Stimulated activated CD4-positive, alpha-beta T cell treated with anti-CD3 and anti-CD28 coated beads, Interleukin-1b, Interleukin-23, amount 100 ng/mL, for 48 hours (primary cell): ENCODE data around the gene VPS35.
A peak's percentile ranks its signal among the peaks of the same experiment; 100 is the strongest.
"Not testable (repeated sequence)": the region's sequence is repeated elsewhere in the genome, so short reads cannot be mapped to it uniquely, and the experiment has no call there.

Experiments
- DNase-seq: peaks from one replicate; pipeline ENCODE4 v3.0.0-alpha.2; 2020

VPS35 gene

GRCh38 chr16:46711106-46712058 is 22.4 kb upstream of the VPS35 start:
- DNase-seq = no peak

- DNase-seq = no peak
Measured at GRCh38 chr16:46709469-46710005, 20.6 kb upstream of the VPS35 start.

- no peak for DNase-seq
Measured at GRCh38 chr16:46706642-46707041, 17.7 kb upstream of the VPS35 start.

- no peak for DNase-seq
Measured at GRCh38 chr16:46702030-46702429, 13.1 kb upstream of the VPS35 start.

GRCh38 chr16:46701615-46702014 is 12.6 kb upstream of the VPS35 start:
- no peak for DNase-seq

GRCh38 chr16:46700048-46700447 is 11.1 kb upstream of the VPS35 start:
- no peak for DNase-seq

GRCh38 chr16:46696957-46697356 is 8.0 kb upstream of the VPS35 start:
- no peak for DNase-seq

GRCh38 chr16:46695937-46696336 is 7.0 kb upstream of the VPS35 start:
- no peak for DNase-seq

- no peak for DNase-seq
Measured at GRCh38 chr16:46693598-46693997, 4.6 kb upstream of the VPS35 start.

- DNase-seq = no peak
Measured at GRCh38 chr16:46691726-46692125, 2.7 kb upstream of the VPS35 start.

GRCh38 chr16:46690281-46691178 is 1.6 kb upstream of the VPS35 start:
- no peak for DNase-seq

GRCh38 chr16:46689365-46690280 is 645 bp upstream of the VPS35 start, which contains the start of gene ORC6:
Gene ORC6 (plus strand): TSS chr16:46689659. CDS start chr16:46689706, 47 bp downstream.
- DNase-seq = peak; percentile 98

GRCh38 chr16:46688101-46688653 is 801 bp downstream of the VPS35 start:
- no peak for DNase-seq

GRCh38 chr16:46687486-46687885 is 1.5 kb downstream of the VPS35 start:
- no peak for DNase-seq

- no peak for DNase-seq
Measured at GRCh38 chr16:46686815-46687473, 2.0 kb downstream of the VPS35 start.

- DNase-seq = not testable (repeated sequence)
Measured at GRCh38 chr16:46681867-46682266, 7.1 kb downstream of the VPS35 start.

- not testable (repeated sequence) for DNase-seq
Measured at GRCh38 chr16:46677943-46678342, 11.0 kb downstream of the VPS35 start.

- peak; percentile 38 for DNase-seq
Measured at GRCh38 chr16:46673320-46674013, 15.5 kb downstream of the VPS35 start.

GRCh38 chr16:46662123-46662522 is 26.9 kb downstream of the VPS35 start:
- DNase-seq = no peak

- peak; percentile 18 for DNase-seq
Measured at GRCh38 chr16:46658925-46659324, 30.1 kb downstream of the VPS35 start.

- no peak for DNase-seq
Measured at GRCh38 chr16:46651305-46651704, 37.7 kb downstream of the VPS35 start.
